CD4-positive, alpha-beta T cell treated with Interleukin-10 for 1 hour (primary cell): Measurements from ENCODE around the gene PDE3A.

Experiments used
- DNase-seq: peaks from one replicate; pipeline ENCODE4 v3.0.0-alpha.2; 2020

Gene PDE3A

GRCh38 chr12:20463913-20464524 lies 95.7 kb downstream of the PDE3A start:
- DNase-seq = no peak

- no peak for DNase-seq
Observed at GRCh38 chr12:20469300-20469699, 101.0 kb downstream of the PDE3A start.

GRCh38 chr12:20469756-20470155 lies 101.4 kb downstream of the PDE3A start:
- no peak for DNase-seq

GRCh38 chr12:20472102-20472782 lies 103.9 kb downstream of the PDE3A start:
- no peak for DNase-seq

GRCh38 chr12:20473133-20473532 lies 104.8 kb downstream of the PDE3A start:
- DNase-seq = no peak

GRCh38 chr12:20474016-20474415 lies 105.7 kb downstream of the PDE3A start:
- no peak for DNase-seq

- no peak for DNase-seq
Observed at GRCh38 chr12:20474443-20474842, 106.1 kb downstream of the PDE3A start.

- no peak for DNase-seq
Observed at GRCh38 chr12:20475542-20475941, 107.2 kb downstream of the PDE3A start.

- no peak for DNase-seq
Observed at GRCh38 chr12:20476551-20476950, 108.2 kb downstream of the PDE3A start.

- no peak for DNase-seq
Observed at GRCh38 chr12:20477255-20477654, 108.9 kb downstream of the PDE3A start.

GRCh38 chr12:20477672-20478071 lies 109.3 kb downstream of the PDE3A start:
- no peak for DNase-seq

- DNase-seq = no peak
Observed at GRCh38 chr12:20482491-20483054, 114.2 kb downstream of the PDE3A start.

GRCh38 chr12:20483776-20484175 lies 115.4 kb downstream of the PDE3A start:
- no peak for DNase-seq

GRCh38 chr12:20486233-20486632 lies 117.9 kb downstream of the PDE3A start:
- no peak for DNase-seq

GRCh38 chr12:20487519-20487918 lies 119.2 kb downstream of the PDE3A start:
- DNase-seq = no peak

GRCh38 chr12:20489645-20490044 lies 121.3 kb downstream of the PDE3A start:
- no peak for DNase-seq

- no peak for DNase-seq
Observed at GRCh38 chr12:20490213-20490612, 121.9 kb downstream of the PDE3A start.

- no peak for DNase-seq
Observed at GRCh38 chr12:20491290-20491689, 123.0 kb downstream of the PDE3A start.

GRCh38 chr12:20492251-20492760 lies 124.0 kb downstream of the PDE3A start:
- no peak for DNase-seq

- DNase-seq = no peak
Observed at GRCh38 chr12:20493934-20494333, 125.6 kb downstream of the PDE3A start.

- DNase-seq = no peak
Observed at GRCh38 chr12:20494851-20495250, 126.5 kb downstream of the PDE3A start.

- DNase-seq = no peak
Observed at GRCh38 chr12:20495997-20496396, 127.7 kb downstream of the PDE3A start.

GRCh38 chr12:20497707-20498106 lies 129.4 kb downstream of the PDE3A start:
- no peak for DNase-seq

- no peak for DNase-seq
Observed at GRCh38 chr12:20501958-20502357, 133.6 kb downstream of the PDE3A start.
